ENCODE results near the gene TEX13A. TPM values are rescaled to one million over a fixed set of nuclear protein-coding genes. Genes with fewer than 3 reads are reported as not detected.

The TEX13A gene, protein sequence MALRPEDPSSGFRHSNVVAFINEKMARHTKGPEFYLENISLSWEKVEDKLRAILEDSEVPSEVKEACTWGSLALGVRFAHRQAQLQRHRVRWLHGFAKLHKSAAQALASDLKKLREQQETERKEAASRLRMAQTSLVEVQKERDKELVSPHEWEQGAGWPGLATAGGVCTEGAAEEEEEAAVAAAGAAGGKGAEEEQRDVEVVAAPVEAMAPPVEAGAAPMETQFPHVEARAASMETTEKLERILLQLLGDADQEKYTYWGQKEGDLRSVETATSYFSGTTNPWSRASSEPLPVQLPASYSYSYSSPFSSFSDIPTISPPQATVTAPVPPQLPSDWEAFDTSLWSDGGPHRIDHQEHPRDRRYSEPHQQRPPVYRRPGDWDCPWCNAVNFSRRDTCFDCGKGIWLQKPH
- not detected for total RNA-seq
- long read RNA-seq, result 0 reads

GRCh38 chrX:105220636-105221035, at the start of gene TEX13A:
TSS of gene TEX13A (minus strand) at chrX:105220694. CDS start at chrX:105220397, 297 bp downstream.
- no peak within 1 kb of the TSS for H3K4me3 ChIP-seq
- 64% methylated on average over 7 of the region's 7 CpGs for WGBS (ENCODE audit: insufficient coverage, low coverage, low lambda C conversion rate, missing lambda C conversion rate)
- TF ChIP-seq, protein P1, sequence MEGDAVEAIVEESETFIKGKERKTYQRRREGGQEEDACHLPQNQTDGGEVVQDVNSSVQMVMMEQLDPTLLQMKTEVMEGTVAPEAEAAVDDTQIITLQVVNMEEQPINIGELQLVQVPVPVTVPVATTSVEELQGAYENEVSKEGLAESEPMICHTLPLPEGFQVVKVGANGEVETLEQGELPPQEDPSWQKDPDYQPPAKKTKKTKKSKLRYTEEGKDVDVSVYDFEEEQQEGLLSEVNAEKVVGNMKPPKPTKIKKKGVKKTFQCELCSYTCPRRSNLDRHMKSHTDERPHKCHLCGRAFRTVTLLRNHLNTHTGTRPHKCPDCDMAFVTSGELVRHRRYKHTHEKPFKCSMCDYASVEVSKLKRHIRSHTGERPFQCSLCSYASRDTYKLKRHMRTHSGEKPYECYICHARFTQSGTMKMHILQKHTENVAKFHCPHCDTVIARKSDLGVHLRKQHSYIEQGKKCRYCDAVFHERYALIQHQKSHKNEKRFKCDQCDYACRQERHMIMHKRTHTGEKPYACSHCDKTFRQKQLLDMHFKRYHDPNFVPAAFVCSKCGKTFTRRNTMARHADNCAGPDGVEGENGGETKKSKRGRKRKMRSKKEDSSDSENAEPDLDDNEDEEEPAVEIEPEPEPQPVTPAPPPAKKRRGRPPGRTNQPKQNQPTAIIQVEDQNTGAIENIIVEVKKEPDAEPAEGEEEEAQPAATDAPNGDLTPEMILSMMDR (IDR thresholded peaks at IDR 0.05), result no peak
- TF ChIP-seq POLR2A (IDR thresholded peaks at IDR 0.05), result no peak
- H3K4me1 ChIP-seq, result no peaks in the 10 kb centered on the region
- H3K27me3 ChIP-seq, result no peaks in the 10 kb centered on the region
- ATAC-seq, result no peak
- intact Hi-C loops (cut with DNase I), result no loop called here
- H3K27ac ChIP-seq, result no peak within 1 kb of the TSS
- H3K36me3 ChIP-seq, result no peaks in the 10 kb centered on the region
- H3K9me3 ChIP-seq, result no peaks in the 10 kb centered on the region
- no peak for DNase-seq

GRCh38 chrX:105269386-105269785, 48.9 kb upstream of the TEX13A start:
- Histone ChIP-seq H3K36me3 (no peaks in the 10 kb centered on the region), H3K27ac (no peak overlapping the region), H3K27me3 (no peaks in the 10 kb centered on the region), H3K4me1 (no peaks in the 10 kb centered on the region), H3K9me3 (no peaks in the 10 kb centered on the region), H3K4me3 (no peak overlapping the region)
- intact Hi-C loops (cut with DNase I), result no loop called here
- ATAC-seq (no peak), DNase-seq (no peak)
- 94% methylated on average over 2 of the region's 2 CpGs for WGBS (ENCODE audit: insufficient coverage, low coverage, low lambda C conversion rate, missing lambda C conversion rate)
- TF ChIP-seq, protein P1 (IDR thresholded peaks at IDR 0.05), result no peak
- no peak for TF ChIP-seq POLR2A (IDR thresholded peaks at IDR 0.05)

- H3K4me1 ChIP-seq, result no peaks in the 10 kb centered on the region
- H3K27ac ChIP-seq, result no peak overlapping the region
- no peaks in the 10 kb centered on the region for H3K36me3 ChIP-seq
- ATAC-seq, result no peak
- intact Hi-C loops (cut with DNase I), result no loop called here
- no peaks in the 10 kb centered on the region for H3K9me3 ChIP-seq
- peaks cover 0 to 4% of the 10 kb centered on the region in 2 donors for H3K27me3 ChIP-seq
- DNase-seq, result no peak
- H3K4me3 ChIP-seq, result no peak overlapping the region
- 55% methylated on average over 2 of the region's 2 CpGs for WGBS (ENCODE audit: insufficient coverage, low coverage, low lambda C conversion rate, missing lambda C conversion rate)
- TF ChIP-seq, protein P1 (IDR thresholded peaks at IDR 0.05), result no peak
- no peak for TF ChIP-seq POLR2A (IDR thresholded peaks at IDR 0.05)
Measured at GRCh38 chrX:105267167-105267566, 46.7 kb upstream of the TEX13A start.

DNA sequence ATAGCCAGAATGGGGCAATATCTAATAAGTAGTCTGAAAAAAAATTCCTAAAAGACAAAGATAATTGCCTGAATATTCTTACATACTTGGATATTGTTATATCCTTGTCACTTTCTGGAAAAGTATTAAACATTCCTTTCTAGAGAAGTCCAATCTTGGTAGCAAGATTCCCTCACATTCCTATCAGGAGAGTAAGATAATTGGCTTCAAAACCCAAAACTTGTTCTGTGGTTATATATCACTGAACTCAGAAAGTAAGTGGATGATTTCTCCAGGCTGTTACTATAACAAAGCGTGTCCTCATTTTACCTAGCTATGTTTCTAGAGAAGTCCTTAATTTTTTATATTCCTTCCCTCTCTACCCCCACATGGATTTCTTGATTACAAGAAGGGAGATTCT, 46.0 kb upstream of the TEX13A start:
- Histone ChIP-seq H3K4me3 (no peak overlapping the region), H3K27me3 (peaks cover 0 to 4% of the 10 kb centered on the region in 2 donors), H3K27ac (no peak overlapping the region), H3K9me3 (no peaks in the 10 kb centered on the region), H3K4me1 (no peaks in the 10 kb centered on the region), H3K36me3 (no peaks in the 10 kb centered on the region)
- ATAC-seq (no peak), DNase-seq (no peak)
- 64% methylated on average over 1 of the region's 1 CpG for WGBS (ENCODE audit: insufficient coverage, low coverage, low lambda C conversion rate, missing lambda C conversion rate)
- intact Hi-C loops (cut with DNase I), result no loop called here
- TF ChIP-seq, protein P1 (IDR thresholded peaks at IDR 0.05), result no peak

Data from right lobe of liver (tissue), 6 donors.